Transverse colon (tissue), 4 donors: Measurements from ENCODE around the gene ATP2B3. TPM values are rescaled to one million over a fixed set of nuclear protein-coding genes. Genes with fewer than 3 reads are reported as not detected.

ENCODE experiments used
- DNase-seq: peaks from one replicate; pipeline ENCODE4 v3.0.0-alpha.2; 2019
- H3K27ac ChIP-seq, 4 donors: fragments of 200-600 bp; sonication (generic); 2 replicates each; pipeline ENCODE4 v1.5.1; 2016 to 2018; ENCODE audit warnings: inconsistent platforms in 4 of 4
- H3K27me3 ChIP-seq: fragments of 200-600 bp; sonication (generic); 2 replicates; pipeline ENCODE4 v1.5.1; 2017; ENCODE audit warnings: inconsistent platforms
- H3K36me3 ChIP-seq, 4 donors: fragments of 200-600 bp; sonication (generic); 2 replicates each; pipeline ENCODE4 v1.5.1; 2017 to 2019; ENCODE audit warnings: inconsistent platforms in 4 of 4
- H3K4me1 ChIP-seq, 4 donors: fragments of 200-600 bp; sonication (generic); 2 replicates each; pipeline ENCODE4 v1.5.1; 2017 to 2020; ENCODE audit warnings: inconsistent platforms in 4 of 4
- H3K4me3 ChIP-seq, 4 donors: fragments of 200-600 bp; sonication (generic); 1 replicate in 1 of 4; 2 replicates in 3 of 4; pipeline versions ENCODE4 v1.5.1 to v1.6.1; 2017 to 2019; ENCODE audit warnings: inconsistent platforms in 4 of 4
- H3K9me3 ChIP-seq, 2 donors: fragments of 200-600 bp; sonication (generic); 2 replicates each; pipeline ENCODE4 v1.5.1; 2017 to 2019; ENCODE audit warnings: inconsistent platforms in 2 of 2
- EP300 ChIP-seq: sonication (generic); formaldehyde crosslinking; IDR thresholded peaks from one replicate; pipeline ENCODE4 v1.6.1; 2017; ENCODE audit warnings: antibody characterized with exemption, low read depth
- POLR2A ChIP-seq: fragments of 450-650 bp; IDR thresholded peaks from one replicate; pipeline ENCODE4 v1.6.1; 2016; ENCODE audit warnings: antibody characterized with exemption, mild to moderate bottlenecking, moderate library complexity
- POLR2AphosphoS5 ChIP-seq, 3 donors: sonication (generic); formaldehyde crosslinking; IDR thresholded peaks; one replicate each; pipeline ENCODE4 v1.6.1; 2016; ENCODE audit warnings: antibody characterized with exemption in 3 of 3
- WGBS, 2 donors: methylation state at CpG; one replicate each; pipeline ENCODE4 v1.1.5; 2018; ENCODE audit warnings: low coverage in 1 of 2; 5-methylcytosine and 5-hydroxymethylcytosine counted together
- in situ Hi-C, 4 donors: fragments of 200-750 bp; cut with MboI; loops; one replicate each; pipeline versions ENCODE4 v1.15.0 to v1.15.1; 2017; ENCODE audit warnings: low sequenced_read_pairs in 3 of 4, low pct_ligation_motif_present in 1 of 4, low pct_unique_long_range_greater_than_20kb in 1 of 4
- intact Hi-C: fragments of 100-400 bp; cut with DNase I; formaldehyde crosslinking; loops from one replicate; pipeline ENCODE4 v1.15.1; 2023; ENCODE audit warnings: low total_unique reads
- total RNA-seq, 4 donors: library from RNA; depleted of rRNA; stranded (reverse); fragments of >200 nt; gene quantifications; one replicate each; pipeline ENCODE4 v1.1.0, GENCODE V29; 2016
- TF ChIP-seq, protein P1 (sequence below), 5 experiments: fragments of 200-600 bp in 3 of 5; fragments of 450-650 bp in 2 of 5; sonication (generic) in 3 of 5; IDR thresholded peaks; 1 replicate in 2 of 5; 2 replicates in 3 of 5; pipeline ENCODE4 v1.5.1; 2016 to 2017; ENCODE audit warnings: antibody characterized with exemption in 5 of 5, inconsistent platforms in 3 of 5, mild to moderate bottlenecking in 2 of 5, moderate library complexity in 1 of 5

Gene ATP2B3
- total RNA-seq, 4 donors from 2014 or later = not detected

DNA sequence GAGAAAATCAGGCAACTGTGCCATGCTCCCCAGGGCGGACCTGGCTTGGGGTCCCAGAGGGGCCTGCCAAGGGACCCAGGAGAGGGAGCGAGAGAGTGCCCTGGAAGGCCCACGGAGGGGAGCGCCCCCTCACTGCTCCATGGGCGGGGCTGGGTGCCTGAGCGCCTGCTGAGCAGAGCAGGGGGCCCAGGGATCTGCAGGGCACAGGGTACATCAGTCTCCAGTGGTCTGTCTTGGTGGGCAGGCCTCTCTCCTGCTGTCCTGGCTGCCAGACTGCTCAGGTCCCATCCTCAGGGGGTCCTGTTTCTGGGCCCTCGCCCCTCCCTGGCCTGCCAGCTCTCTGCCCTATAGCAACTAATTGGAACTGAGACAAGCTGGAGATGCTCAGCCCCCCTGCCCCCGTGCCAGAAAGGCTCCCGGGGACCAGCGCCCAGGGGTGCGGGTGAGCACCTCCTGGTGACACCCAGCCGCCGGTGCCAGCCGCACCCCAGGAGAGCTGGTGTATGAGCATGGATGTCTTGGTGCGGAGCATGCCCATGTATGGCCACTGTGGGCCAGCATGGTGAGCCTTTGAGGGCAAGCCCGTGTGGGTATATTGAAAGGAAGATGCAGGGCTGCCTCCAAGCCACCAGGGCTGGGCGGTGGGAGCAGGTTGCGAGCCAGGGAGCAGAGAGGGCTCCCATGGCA, 21.4 kb upstream of the ATP2B3 start:
- no peak for DNase-seq
- TF ChIP-seq EP300 (no peak), POLR2AphosphoS5 (IDR thresholded peaks at IDR 0.05) (no peak), POLR2A (no peak)
- TF ChIP-seq, protein P1, sequence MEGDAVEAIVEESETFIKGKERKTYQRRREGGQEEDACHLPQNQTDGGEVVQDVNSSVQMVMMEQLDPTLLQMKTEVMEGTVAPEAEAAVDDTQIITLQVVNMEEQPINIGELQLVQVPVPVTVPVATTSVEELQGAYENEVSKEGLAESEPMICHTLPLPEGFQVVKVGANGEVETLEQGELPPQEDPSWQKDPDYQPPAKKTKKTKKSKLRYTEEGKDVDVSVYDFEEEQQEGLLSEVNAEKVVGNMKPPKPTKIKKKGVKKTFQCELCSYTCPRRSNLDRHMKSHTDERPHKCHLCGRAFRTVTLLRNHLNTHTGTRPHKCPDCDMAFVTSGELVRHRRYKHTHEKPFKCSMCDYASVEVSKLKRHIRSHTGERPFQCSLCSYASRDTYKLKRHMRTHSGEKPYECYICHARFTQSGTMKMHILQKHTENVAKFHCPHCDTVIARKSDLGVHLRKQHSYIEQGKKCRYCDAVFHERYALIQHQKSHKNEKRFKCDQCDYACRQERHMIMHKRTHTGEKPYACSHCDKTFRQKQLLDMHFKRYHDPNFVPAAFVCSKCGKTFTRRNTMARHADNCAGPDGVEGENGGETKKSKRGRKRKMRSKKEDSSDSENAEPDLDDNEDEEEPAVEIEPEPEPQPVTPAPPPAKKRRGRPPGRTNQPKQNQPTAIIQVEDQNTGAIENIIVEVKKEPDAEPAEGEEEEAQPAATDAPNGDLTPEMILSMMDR (IDR thresholded peaks at IDR 0.05) = no peak
- Histone ChIP-seq H3K27me3 (peaks cover 7% of the 10 kb centered on the region), H3K36me3 (no peaks in the 10 kb centered on the region), H3K4me3 (no peak overlapping the region), H3K9me3 (no peaks in the 10 kb centered on the region), H3K4me1 (no peaks in the 10 kb centered on the region), H3K27ac (peak overlapping the region in 1 of 4 donors; percentile 12)
- in situ Hi-C loops (no loop called here), intact Hi-C loops (no loop called here)
- WGBS, 2 donors = 83% methylated on average over 15 of the region's 18 CpGs; no CpG with 5 or more reads in 1 of the 2 donors

DNA sequence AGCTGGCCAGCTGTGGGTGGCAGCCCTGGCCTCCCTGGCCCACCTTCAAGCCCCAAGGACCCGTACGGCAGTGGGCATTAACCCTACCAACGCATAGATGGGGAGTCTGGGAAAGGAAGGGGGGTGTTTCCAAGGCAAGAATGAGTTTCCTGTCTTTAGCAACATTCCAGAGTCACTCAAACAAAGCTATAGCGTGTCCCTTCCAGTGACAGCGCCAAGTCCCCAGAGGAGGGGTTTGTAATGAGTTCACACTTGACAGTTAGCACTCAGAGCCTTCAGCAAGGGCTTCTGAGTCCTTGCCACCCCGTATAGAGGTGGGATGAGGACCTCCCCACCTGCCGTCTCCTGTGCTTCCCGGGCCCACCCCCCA, 20.9 kb upstream of the ATP2B3 start:
- no peak for TF ChIP-seq POLR2AphosphoS5 (IDR thresholded peaks at IDR 0.05)
- no peak for TF ChIP-seq POLR2A
- no peak for TF ChIP-seq EP300
- TF ChIP-seq, protein P1 (IDR thresholded peaks at IDR 0.05) = no peak
- DNase-seq = no peak
- H3K36me3 ChIP-seq = no peaks in the 10 kb centered on the region
- peaks cover 7% of the 10 kb centered on the region for H3K27me3 ChIP-seq
- no peaks in the 10 kb centered on the region for H3K4me1 ChIP-seq
- no peak overlapping the region for H3K27ac ChIP-seq
- intact Hi-C loops = no loop called here
- H3K9me3 ChIP-seq = no peaks in the 10 kb centered on the region
- no peak overlapping the region for H3K4me3 ChIP-seq
- in situ Hi-C loops = no loop called here
- 66% methylated on average over 8 of the region's 8 CpGs; no CpG with 5 or more reads in 1 of the 2 donors for WGBS, 2 donors

DNA sequence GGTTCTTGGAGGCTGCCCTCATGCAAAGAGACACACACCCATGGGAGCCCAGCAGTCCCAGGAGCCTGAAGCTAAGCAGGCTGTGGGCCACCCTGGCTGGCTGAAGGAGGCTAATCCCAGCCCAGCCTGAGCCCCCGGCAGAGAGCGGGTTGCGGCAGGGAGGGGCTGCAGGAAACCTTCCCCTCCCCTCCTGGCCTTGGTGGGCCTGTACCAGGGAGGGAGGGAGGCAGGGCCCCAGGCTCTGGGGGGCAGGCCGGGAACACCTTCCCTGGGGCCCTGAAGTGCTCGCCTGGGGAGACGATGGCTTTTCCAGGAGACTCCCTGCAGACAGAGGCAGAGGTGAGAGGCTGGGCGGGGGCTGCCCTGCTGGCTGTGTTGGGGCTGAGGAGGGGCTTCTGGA, 19.0 kb upstream of the ATP2B3 start:
- TF ChIP-seq EP300 (no peak), POLR2A (no peak)
- TF ChIP-seq, protein P1 (IDR thresholded peaks at IDR 0.05) = no peak
- no peak overlapping the region for H3K27ac ChIP-seq
- DNase-seq = no peak
- in situ Hi-C loops = no loop called here
- H3K27me3 ChIP-seq = peaks cover 7% of the 10 kb centered on the region
- no peak overlapping the region for H3K4me3 ChIP-seq
- WGBS, 2 donors = 89% methylated on average over 3 of the region's 7 CpGs; no CpG with 5 or more reads in 1 of the 2 donors
- intact Hi-C loops = no loop called here
- no peaks in the 10 kb centered on the region for H3K4me1 ChIP-seq
- H3K36me3 ChIP-seq = no peaks in the 10 kb centered on the region
- no peaks in the 10 kb centered on the region for H3K9me3 ChIP-seq

DNA sequence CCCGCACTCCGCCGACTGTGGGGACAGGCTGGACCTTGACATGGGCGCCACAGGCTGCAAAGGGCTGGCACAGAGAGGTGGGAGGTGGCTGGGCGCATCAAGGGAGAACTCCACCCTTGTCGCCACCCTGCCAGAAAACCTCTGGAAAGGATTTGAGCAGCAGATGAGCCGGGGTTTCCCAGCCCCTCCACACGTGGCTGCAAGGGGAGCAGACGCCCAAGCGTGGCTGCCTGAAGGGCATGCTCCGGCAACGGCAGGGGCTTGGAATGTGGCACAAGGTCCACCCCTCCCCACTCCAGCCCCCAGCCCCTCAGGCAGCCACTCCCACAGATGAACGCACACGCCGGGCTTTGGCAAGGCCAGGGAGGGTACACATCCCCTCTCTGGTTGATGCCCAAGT, 18.1 kb upstream of the ATP2B3 start:
- intact Hi-C loops (no loop called here), in situ Hi-C loops (no loop called here)
- Histone ChIP-seq H3K27me3 (peaks cover 7% of the 10 kb centered on the region), H3K9me3 (no peaks in the 10 kb centered on the region), H3K4me1 (no peaks in the 10 kb centered on the region), H3K4me3 (no peak overlapping the region), H3K27ac (no peak overlapping the region), H3K36me3 (no peaks in the 10 kb centered on the region)
- TF ChIP-seq POLR2AphosphoS5 (IDR thresholded peaks at IDR 0.05) (no peak), EP300 (no peak)
- WGBS, 2 donors = 62% methylated on average over 15 of the region's 15 CpGs; no CpG with 5 or more reads in 1 of the 2 donors
- DNase-seq = no peak

DNA sequence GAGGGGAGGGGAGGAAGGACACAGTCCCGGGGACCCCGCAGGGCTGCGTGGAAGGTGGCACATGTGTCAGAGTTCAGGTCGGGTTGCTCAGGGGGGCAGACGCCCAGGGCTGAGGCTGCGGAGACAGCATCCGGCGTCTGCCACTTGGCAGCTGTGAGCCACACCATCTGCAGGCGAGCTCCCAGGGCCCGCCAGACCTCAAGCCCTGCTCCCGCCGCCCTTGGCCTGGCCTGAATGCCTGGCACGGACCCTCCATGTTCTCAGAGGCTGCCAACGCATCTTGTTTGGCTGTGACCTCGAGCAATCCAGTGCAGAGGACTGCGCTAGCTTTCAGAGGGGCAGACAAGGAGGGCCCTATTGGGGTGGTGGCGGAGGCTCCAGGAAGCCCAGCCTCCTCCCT, 17.6 kb upstream of the ATP2B3 start:
- H3K4me3 ChIP-seq = no peak overlapping the region
- in situ Hi-C loops (loop anchor here in 1 of 4 donors (25.0 kb wide), 1 partner anchor 538 kb away; no protein-coding TSS in a partner anchor), intact Hi-C loops (loop anchor here (10.0 kb wide), 1 partner anchor 465 kb away; no protein-coding TSS in a partner anchor)
- no peak overlapping the region for H3K27ac ChIP-seq
- H3K36me3 ChIP-seq = no peaks in the 10 kb centered on the region
- TF ChIP-seq POLR2AphosphoS5 (IDR thresholded peaks at IDR 0.05) (no peak), EP300 (no peak), POLR2A (no peak)
- TF ChIP-seq, protein P1 (IDR thresholded peaks at IDR 0.05) = no peak
- H3K27me3 ChIP-seq = peaks cover 7% of the 10 kb centered on the region
- H3K4me1 ChIP-seq = no peaks in the 10 kb centered on the region
- 78% methylated on average over 13 of the region's 17 CpGs; no CpG with 5 or more reads in 1 of the 2 donors for WGBS, 2 donors
- no peaks in the 10 kb centered on the region for H3K9me3 ChIP-seq
- DNase-seq = no peak
